ENCODE measurements around the gene CEP250. TPM values are rescaled to one million over a fixed set of nuclear protein-coding genes. Genes with fewer than 3 reads are reported as not detected.

Gene CEP250
- polyA plus RNA-seq, 1 donor (not counting 4 experiments of a cell fraction or from before 2014, with no cell fraction given), result 8.1 TPM

- H3K79me2 ChIP-seq (ENCODE audit: control insufficient read depth, insufficient read depth, low read length), result no peaks in the 10 kb centered on the region
- no peak overlapping the region for H3K27ac ChIP-seq (ENCODE audit: control insufficient read depth, insufficient read depth, low read length)
- TF ChIP-seq CTCF (optimal IDR thresholded peaks at IDR 0.05 in 1 of 3, IDR thresholded peaks at IDR 0.05 in 1 of 3, conservative IDR thresholded peaks at IDR 0.05 in 1 of 3; ENCODE audit: extremely low read depth in 1 of 3, insufficient read depth in 2 of 3, low read length in 3 of 3) (no peak), EZH2 (IDR thresholded peaks at IDR 0.05; ENCODE audit: low read length) (no peak)
- H3K4me3 ChIP-seq (ENCODE audit: control insufficient read depth in 2 of 3, extremely low read depth in 1 of 3, insufficient read depth in 2 of 3, low read depth in 1 of 3, low read length in 3 of 3), result no peak overlapping the region
- FAIRE-seq (no peak), DNase-seq (ENCODE audit: low read depth, low spot score) (no peak)
- H3K4me1 ChIP-seq (ENCODE audit: control insufficient read depth, extremely low read depth, insufficient read depth, low read length), result no peaks in the 10 kb centered on the region
- H3K36me3 ChIP-seq (ENCODE audit: control insufficient read depth in 2 of 2, extremely low read depth in 1 of 2, insufficient read depth in 2 of 2, low read length in 2 of 2), result peaks cover 24 to 28% of the 10 kb centered on the region in 2 experiments
- H3K9me3 ChIP-seq (ENCODE audit: control insufficient read depth, low read depth, low read length), result no peaks in the 10 kb centered on the region
- H3K9me1 ChIP-seq (ENCODE audit: control insufficient read depth, extremely low read depth, insufficient read depth, low read length), result no peaks in the 10 kb centered on the region
- no peaks in the 10 kb centered on the region for H4K20me1 ChIP-seq (ENCODE audit: control insufficient read depth, extremely low read depth, insufficient read depth, low read length)
- dilution Hi-C loops (cut with MboI; ENCODE audit: extremely low pct_ligation_motif_present, low sequenced_read_pairs), result no loop called here
- H3K9ac ChIP-seq (ENCODE audit: control insufficient read depth, extremely low read depth, insufficient read depth, low read length), result no peak overlapping the region
- no peaks in the 10 kb centered on the region for H3K27me3 ChIP-seq (ENCODE audit: control insufficient read depth, extremely low read depth, insufficient read depth, low read length)
- H2AFZ ChIP-seq (ENCODE audit: control insufficient read depth, low read length), result no peak overlapping the region
- H3K4me2 ChIP-seq (ENCODE audit: control insufficient read depth, extremely low read depth, insufficient read depth, low read depth, low read length), result no peak overlapping the region
These were observed 10.6 kb downstream of the CEP250 start for GRCh38 chr20:35465976-35466375.

DNA sequence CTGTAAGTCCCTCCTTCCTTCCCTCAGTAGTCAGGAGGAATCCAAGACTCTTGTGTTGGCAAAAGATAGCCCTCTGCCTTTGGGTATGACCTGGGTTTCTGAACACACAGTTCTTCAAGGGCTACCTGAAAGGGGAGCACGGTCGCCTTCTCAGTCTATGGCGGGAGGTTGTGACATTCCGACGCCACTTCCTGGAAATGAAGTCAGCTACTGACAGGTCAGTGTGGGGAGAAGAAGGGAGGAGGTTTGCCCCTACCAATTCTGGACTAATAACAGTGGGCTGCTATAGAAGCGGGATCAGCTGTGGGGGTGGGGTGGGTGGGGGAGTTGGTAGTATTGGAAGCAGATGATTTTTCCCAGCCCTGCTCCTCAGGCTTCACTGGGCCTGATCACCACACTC, 11.5 kb downstream of the CEP250 start:
- no peak overlapping the region for H2AFZ ChIP-seq (ENCODE audit: control insufficient read depth, low read length)
- no peak overlapping the region for H3K27ac ChIP-seq (ENCODE audit: control insufficient read depth, insufficient read depth, low read length)
- H3K9me3 ChIP-seq (ENCODE audit: control insufficient read depth, low read depth, low read length), result no peaks in the 10 kb centered on the region
- FAIRE-seq (no peak), DNase-seq (ENCODE audit: low read depth, low spot score) (no peak)
- H4K20me1 ChIP-seq (ENCODE audit: control insufficient read depth, extremely low read depth, insufficient read depth, low read length), result no peaks in the 10 kb centered on the region
- dilution Hi-C loops (cut with MboI; ENCODE audit: extremely low pct_ligation_motif_present, low sequenced_read_pairs), result no loop called here
- no peaks in the 10 kb centered on the region for H3K27me3 ChIP-seq (ENCODE audit: control insufficient read depth, extremely low read depth, insufficient read depth, low read length)
- no peaks in the 10 kb centered on the region for H3K79me2 ChIP-seq (ENCODE audit: control insufficient read depth, insufficient read depth, low read length)
- H3K4me3 ChIP-seq (ENCODE audit: control insufficient read depth in 2 of 3, extremely low read depth in 1 of 3, insufficient read depth in 2 of 3, low read depth in 1 of 3, low read length in 3 of 3), result no peak overlapping the region
- TF ChIP-seq CTCF (optimal IDR thresholded peaks at IDR 0.05 in 1 of 3, IDR thresholded peaks at IDR 0.05 in 1 of 3, conservative IDR thresholded peaks at IDR 0.05 in 1 of 3; ENCODE audit: extremely low read depth in 1 of 3, insufficient read depth in 2 of 3, low read length in 3 of 3) (no peak), EZH2 (IDR thresholded peaks at IDR 0.05; ENCODE audit: low read length) (no peak)
- H3K4me2 ChIP-seq (ENCODE audit: control insufficient read depth, extremely low read depth, insufficient read depth, low read depth, low read length), result no peak overlapping the region
- no peaks in the 10 kb centered on the region for H3K4me1 ChIP-seq (ENCODE audit: control insufficient read depth, extremely low read depth, insufficient read depth, low read length)
- peaks cover 20 to 26% of the 10 kb centered on the region in 2 experiments for H3K36me3 ChIP-seq (ENCODE audit: control insufficient read depth in 2 of 2, extremely low read depth in 1 of 2, insufficient read depth in 2 of 2, low read length in 2 of 2)
- no peaks in the 10 kb centered on the region for H3K9me1 ChIP-seq (ENCODE audit: control insufficient read depth, extremely low read depth, insufficient read depth, low read length)
- H3K9ac ChIP-seq (ENCODE audit: control insufficient read depth, extremely low read depth, insufficient read depth, low read length), result no peak overlapping the region
